Panc1 (cell line): ENCODE measurements around the gene TMEM238L. TPM values are rescaled to one million over a fixed set of nuclear protein-coding genes. Genes with fewer than 3 reads are reported as not detected.

ENCODE experiments used
- ATAC-seq: fragments of 200-7000 bp; cut with Tn5 transposase; 2 replicates; pipeline ENCODE4 v1.9.1; 2020; ENCODE audit warnings: mild to moderate bottlenecking, moderate library complexity
- BruUV-seq: library from RNA; stranded (reverse); fragments of 400-500 nt; replicated peaks from 2 replicates; lab custom pipeline; 2021; lab: Mats Ljungman, UMichigan
- CTCF ChIA-PET: fragments of 300-600 bp; sonication (Branson Sonifier 250); formaldehyde crosslinking; loops from one replicate; lab custom pipeline; 2022; ENCODE audit warnings: antibody characterized with exemption; lab: Charles Lee
- POLR2A ChIA-PET: fragments of 300-600 bp; sonication (Branson Sonifier 250); formaldehyde crosslinking; loops from one replicate; lab custom pipeline; 2022; ENCODE audit warnings: antibody characterized with exemption; lab: Charles Lee
- DNase-seq: peaks from one replicate; pipeline ENCODE4 v3.0.0-alpha.2; 2010; ENCODE audit warnings: low read depth, low spot score
- H3K27ac ChIP-seq: 2 replicates; pipeline ENCODE4 v1.5.1; 2011; ENCODE audit warnings: mild to moderate bottlenecking, low read length, inconsistent platforms
- H3K27me3 ChIP-seq: fragments of 200-500 bp; sonication (Bioruptor generic); 2 replicates; pipeline ENCODE4 v1.6.0; 2014; ENCODE audit warnings: low read length, inconsistent platforms; ENCODE audit not compliant: control insufficient read depth, insufficient read depth
- H3K36me3 ChIP-seq: fragments of 200-500 bp; sonication (Bioruptor generic); 2 replicates; pipeline ENCODE4 v1.5.1; 2014; ENCODE audit warnings: inconsistent platforms, mild to moderate bottlenecking, low read length, moderate library complexity; ENCODE audit not compliant: control insufficient read depth, insufficient read depth
- H3K4me1 ChIP-seq: 2 replicates; pipeline ENCODE4 v1.5.1; 2011; ENCODE audit warnings: inconsistent platforms, mild to moderate bottlenecking, low read length, moderate library complexity; ENCODE audit not compliant: control insufficient read depth, insufficient read depth
- H3K4me3 ChIP-seq, 2 experiments: 2 replicates each; pipeline ENCODE4 v1.5.1; 2011 to 2012; ENCODE audit warnings: low read depth in 2 of 2, low read length in 2 of 2, mild to moderate bottlenecking in 2 of 2, inconsistent platforms in 1 of 2, moderate library complexity in 1 of 2
- H3K9me3 ChIP-seq: fragments of 200-500 bp; sonication (Bioruptor generic); 2 replicates; pipeline ENCODE4 v1.5.1; 2014; ENCODE audit warnings: low read depth, mild to moderate bottlenecking, inconsistent platforms, low read length, moderate library complexity; ENCODE audit not compliant: control insufficient read depth, insufficient read depth
- POLR2AphosphoS5 ChIP-seq: IDR thresholded peaks from 2 replicates; pipeline ENCODE4 v1.6.1; 2012; ENCODE audit warnings: mild to moderate bottlenecking, low read depth, low read length, moderate library complexity
- SIN3A ChIP-seq: IDR thresholded peaks from 2 replicates; pipeline ENCODE4 v1.6.1; 2012; ENCODE audit warnings: low read depth, mild to moderate bottlenecking, low read length, moderate library complexity, borderline replicate concordance; ENCODE audit not compliant: insufficient read depth
- TCF7L2 ChIP-seq: IDR thresholded peaks from 2 replicates; pipeline ENCODE4 v1.6.1; 2011; ENCODE audit warnings: mild to moderate bottlenecking, low read depth, low read length, inconsistent platforms
- in situ Hi-C: cut with HindIII; loops from 2 replicates; pipeline ENCODE4 v1.10.0; 2016; ENCODE audit warnings: low sequenced_read_pairs, low pct_unique_long_range_greater_than_20kb
- intact Hi-C: fragments of 100-400 bp; cut with micrococcal nuclease; formaldehyde crosslinking; loops from one replicate; pipeline ENCODE4 v1.10.0; 2022; ENCODE audit not compliant: unreplicated experiment
- total RNA-seq: library from RNA; stranded (reverse); gene quantifications from one replicate; pipeline ENCODE4 v1.2.1, GENCODE V29; 2021; ENCODE audit not compliant: unreplicated experiment
- TF ChIP-seq, protein P1 (sequence below): fragments of 450-650 bp; IDR thresholded peaks from 2 replicates; pipeline ENCODE4 v1.5.1; 2017; ENCODE audit warnings: mild to moderate bottlenecking
- TF ChIP-seq, protein P2 (sequence below), 2 experiments: IDR thresholded peaks; 2 replicates each; pipeline ENCODE4 v1.6.1; 2011 to 2012; ENCODE audit warnings: low read depth in 2 of 2, control low read depth in 1 of 2, low read length in 1 of 2, mild to moderate bottlenecking in 1 of 2, moderate library complexity in 1 of 2; ENCODE audit not compliant: insufficient read depth in 1 of 2

Gene TMEM238L
- total RNA-seq, 1 experiment from 2014 or later = not detected

DNA sequence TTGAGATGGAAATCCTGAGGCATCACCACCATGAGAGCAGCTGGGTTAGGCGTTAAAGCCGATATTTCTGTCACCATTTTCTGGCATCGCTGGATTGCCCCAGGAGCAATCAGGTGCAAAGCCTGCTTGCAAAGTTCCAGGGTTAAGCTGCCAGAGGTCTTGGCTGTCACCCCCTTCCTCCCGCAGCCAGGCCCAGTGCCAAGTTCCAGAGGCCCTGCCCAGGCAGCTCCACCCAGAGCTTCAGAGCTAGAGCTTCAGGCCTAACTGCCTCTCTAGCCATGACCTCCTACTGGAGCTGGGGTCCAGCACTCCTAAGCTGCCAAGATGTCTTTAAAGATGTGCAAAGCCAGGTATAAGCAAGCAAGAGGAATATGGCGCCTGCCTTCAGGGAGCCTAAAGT is 8.8 kb upstream of the TMEM238L start:
- H3K27me3 ChIP-seq = no peaks in the 10 kb centered on the region
- no peak overlapping the region for H3K27ac ChIP-seq
- in situ Hi-C loops (no loop called here), intact Hi-C loops (no loop called here)
- TF ChIP-seq TCF7L2 = no peak
- TF ChIP-seq, protein P1, sequence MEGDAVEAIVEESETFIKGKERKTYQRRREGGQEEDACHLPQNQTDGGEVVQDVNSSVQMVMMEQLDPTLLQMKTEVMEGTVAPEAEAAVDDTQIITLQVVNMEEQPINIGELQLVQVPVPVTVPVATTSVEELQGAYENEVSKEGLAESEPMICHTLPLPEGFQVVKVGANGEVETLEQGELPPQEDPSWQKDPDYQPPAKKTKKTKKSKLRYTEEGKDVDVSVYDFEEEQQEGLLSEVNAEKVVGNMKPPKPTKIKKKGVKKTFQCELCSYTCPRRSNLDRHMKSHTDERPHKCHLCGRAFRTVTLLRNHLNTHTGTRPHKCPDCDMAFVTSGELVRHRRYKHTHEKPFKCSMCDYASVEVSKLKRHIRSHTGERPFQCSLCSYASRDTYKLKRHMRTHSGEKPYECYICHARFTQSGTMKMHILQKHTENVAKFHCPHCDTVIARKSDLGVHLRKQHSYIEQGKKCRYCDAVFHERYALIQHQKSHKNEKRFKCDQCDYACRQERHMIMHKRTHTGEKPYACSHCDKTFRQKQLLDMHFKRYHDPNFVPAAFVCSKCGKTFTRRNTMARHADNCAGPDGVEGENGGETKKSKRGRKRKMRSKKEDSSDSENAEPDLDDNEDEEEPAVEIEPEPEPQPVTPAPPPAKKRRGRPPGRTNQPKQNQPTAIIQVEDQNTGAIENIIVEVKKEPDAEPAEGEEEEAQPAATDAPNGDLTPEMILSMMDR = no peak
- no peak for TF ChIP-seq SIN3A
- TF ChIP-seq POLR2AphosphoS5 = no peak
- TF ChIP-seq, protein P2, sequence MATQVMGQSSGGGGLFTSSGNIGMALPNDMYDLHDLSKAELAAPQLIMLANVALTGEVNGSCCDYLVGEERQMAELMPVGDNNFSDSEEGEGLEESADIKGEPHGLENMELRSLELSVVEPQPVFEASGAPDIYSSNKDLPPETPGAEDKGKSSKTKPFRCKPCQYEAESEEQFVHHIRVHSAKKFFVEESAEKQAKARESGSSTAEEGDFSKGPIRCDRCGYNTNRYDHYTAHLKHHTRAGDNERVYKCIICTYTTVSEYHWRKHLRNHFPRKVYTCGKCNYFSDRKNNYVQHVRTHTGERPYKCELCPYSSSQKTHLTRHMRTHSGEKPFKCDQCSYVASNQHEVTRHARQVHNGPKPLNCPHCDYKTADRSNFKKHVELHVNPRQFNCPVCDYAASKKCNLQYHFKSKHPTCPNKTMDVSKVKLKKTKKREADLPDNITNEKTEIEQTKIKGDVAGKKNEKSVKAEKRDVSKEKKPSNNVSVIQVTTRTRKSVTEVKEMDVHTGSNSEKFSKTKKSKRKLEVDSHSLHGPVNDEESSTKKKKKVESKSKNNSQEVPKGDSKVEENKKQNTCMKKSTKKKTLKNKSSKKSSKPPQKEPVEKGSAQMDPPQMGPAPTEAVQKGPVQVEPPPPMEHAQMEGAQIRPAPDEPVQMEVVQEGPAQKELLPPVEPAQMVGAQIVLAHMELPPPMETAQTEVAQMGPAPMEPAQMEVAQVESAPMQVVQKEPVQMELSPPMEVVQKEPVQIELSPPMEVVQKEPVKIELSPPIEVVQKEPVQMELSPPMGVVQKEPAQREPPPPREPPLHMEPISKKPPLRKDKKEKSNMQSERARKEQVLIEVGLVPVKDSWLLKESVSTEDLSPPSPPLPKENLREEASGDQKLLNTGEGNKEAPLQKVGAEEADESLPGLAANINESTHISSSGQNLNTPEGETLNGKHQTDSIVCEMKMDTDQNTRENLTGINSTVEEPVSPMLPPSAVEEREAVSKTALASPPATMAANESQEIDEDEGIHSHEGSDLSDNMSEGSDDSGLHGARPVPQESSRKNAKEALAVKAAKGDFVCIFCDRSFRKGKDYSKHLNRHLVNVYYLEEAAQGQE (IDR thresholded peaks at IDR 0.05; ENCODE audit: insufficient read depth in 1 of 2, low read depth in 2 of 2, low read length in 1 of 2) = no peak
- no peaks in the 10 kb centered on the region for H3K36me3 ChIP-seq
- DNase-seq (no peak), ATAC-seq (no peak)
- BruUV-seq = no TSS peak
- no peaks in the 10 kb centered on the region for H3K4me1 ChIP-seq
- ChIA-PET POLR2A (no interaction called here), CTCF (no interaction called here)
- no peaks in the 10 kb centered on the region for H3K9me3 ChIP-seq
- no peak overlapping the region for H3K4me3 ChIP-seq

DNA sequence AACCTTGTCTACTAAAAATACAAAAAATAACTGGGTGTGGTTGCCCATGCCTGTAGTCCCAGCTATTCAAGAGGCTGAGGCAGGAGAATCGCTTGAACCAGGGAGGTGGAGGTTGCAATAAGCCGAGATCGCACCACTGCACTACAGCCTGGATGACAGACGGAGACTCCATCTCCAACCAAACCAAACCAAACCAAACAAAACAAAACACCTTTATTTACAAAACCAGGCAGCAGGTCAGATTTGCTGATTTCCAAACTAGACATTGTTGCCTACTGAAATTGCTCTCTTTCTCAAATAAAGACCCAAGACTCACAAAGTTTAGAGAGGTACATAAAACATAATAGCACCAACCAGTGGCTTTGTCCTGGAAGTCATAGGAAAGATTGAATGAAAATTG is 5.7 kb upstream of the TMEM238L start:
- Histone ChIP-seq H3K4me3 (no peak overlapping the region), H3K27ac (no peak overlapping the region)
- POLR2A ChIA-PET = no interaction called here

More for the DNA sequence above, 5.7 kb upstream of the TMEM238L start:
- in situ Hi-C loops = no loop called here
- Histone ChIP-seq H3K4me1 (no peaks in the 10 kb centered on the region), H3K27me3 (no peaks in the 10 kb centered on the region), H3K9me3 (no peaks in the 10 kb centered on the region), H3K36me3 (no peaks in the 10 kb centered on the region)
- CTCF ChIA-PET = no interaction called here
- ATAC-seq (no peak), DNase-seq (no peak)
- intact Hi-C loops = no loop called here
- BruUV-seq = no TSS peak
- TF ChIP-seq, protein P2 (IDR thresholded peaks at IDR 0.05; ENCODE audit: insufficient read depth in 1 of 2, low read depth in 2 of 2, low read length in 1 of 2) = no peak
- no peak for TF ChIP-seq POLR2AphosphoS5
- TF ChIP-seq, protein P1 = no peak
- TF ChIP-seq SIN3A = no peak
- TF ChIP-seq TCF7L2 = no peak
